GM19240 (cell line): ENCODE measurements around the gene OR6J1.
"Not testable (repeated sequence)": the region's sequence is repeated elsewhere in the genome, so short reads cannot be mapped to it uniquely, and the experiment has no call there.

ENCODE experiments used
- DNase-seq: peaks from one replicate; pipeline ENCODE4 v3.0.0; 2011; ENCODE audit warnings: low spot score; ENCODE audit not compliant: insufficient read length

OR6J1 gene

DNA sequence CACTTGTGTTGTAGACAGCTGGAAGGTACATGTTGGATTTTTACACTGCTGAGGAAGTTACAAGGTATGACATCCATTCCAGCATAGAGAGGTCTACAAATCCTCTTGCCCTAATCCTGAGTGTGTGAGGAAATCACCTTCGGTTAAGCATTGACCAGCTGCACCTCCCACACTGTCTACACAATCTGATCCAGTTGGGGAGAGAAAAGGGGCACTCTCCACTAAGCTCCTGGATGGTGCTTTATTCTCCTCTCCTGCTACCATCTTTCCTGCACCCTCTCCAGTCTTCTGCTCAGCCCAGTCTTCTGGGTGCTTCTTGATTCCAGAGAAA lies at the start of gene OR6J1:
OR6J1 (minus strand) TSS at position 48 of the 331 bp plus-strand sequence. CDS start 9,541 bp downstream, outside the sequence.
- no peak for DNase-seq

DNA sequence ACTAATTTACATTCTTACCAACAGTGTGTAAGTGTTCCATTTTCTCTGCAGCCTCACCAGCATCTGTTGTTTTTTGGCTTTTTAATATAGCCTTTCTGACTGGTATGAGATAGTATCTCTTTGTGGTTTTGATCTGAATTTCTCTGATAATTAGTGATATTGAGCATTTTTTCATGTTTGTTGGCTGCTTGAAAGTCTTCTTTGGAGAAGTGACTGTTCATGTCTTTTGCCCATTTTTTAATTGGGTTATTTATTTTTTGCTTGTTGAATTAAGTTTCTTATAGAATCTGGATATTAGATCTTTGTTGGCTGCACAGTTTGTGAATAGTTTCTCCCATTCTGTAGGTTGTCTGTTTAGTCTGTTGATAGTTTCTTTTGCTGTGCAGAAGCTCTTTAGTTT lies 48.0 kb upstream of the OR6J1 start:
- no peak for DNase-seq

DNA sequence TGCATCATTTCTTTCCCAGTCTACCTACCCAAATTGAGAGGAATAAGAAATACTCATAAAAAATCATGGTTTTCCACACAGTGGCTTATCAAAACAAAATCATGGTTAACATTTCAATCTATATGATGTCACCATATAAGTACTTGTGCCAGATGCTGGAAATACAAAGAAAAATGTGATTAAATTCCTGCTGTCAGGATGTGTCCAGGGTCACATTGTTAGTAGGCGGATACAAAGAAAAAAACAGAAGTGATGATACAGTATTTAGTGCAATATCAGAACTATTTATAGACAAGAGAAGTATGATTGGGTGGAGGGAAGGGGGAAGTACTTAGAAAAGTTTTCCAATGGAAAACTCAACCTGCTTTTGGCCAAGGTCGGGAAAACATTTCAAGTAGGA lies 47.0 kb upstream of the OR6J1 start:
- DNase-seq = no peak

DNA sequence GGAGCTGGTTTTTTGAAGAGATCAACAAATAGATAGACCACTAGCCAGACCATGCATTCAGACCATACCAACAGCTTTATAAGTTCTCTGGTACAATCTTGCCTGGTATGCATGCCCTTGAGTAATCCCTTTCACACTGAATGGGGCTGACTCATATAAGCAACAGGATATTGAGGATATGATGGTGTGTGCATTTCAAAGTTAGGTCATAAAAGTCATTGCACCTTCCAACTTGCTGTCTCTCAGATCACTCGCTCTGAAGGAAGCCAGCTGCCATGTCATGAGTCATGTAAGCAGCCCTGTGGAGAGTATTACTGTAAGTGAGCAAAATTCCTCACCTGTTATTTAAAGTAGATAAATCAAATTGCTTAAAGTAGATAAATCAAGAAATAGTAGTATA lies 45.0 kb upstream of the OR6J1 start:
- DNase-seq = no peak

DNA sequence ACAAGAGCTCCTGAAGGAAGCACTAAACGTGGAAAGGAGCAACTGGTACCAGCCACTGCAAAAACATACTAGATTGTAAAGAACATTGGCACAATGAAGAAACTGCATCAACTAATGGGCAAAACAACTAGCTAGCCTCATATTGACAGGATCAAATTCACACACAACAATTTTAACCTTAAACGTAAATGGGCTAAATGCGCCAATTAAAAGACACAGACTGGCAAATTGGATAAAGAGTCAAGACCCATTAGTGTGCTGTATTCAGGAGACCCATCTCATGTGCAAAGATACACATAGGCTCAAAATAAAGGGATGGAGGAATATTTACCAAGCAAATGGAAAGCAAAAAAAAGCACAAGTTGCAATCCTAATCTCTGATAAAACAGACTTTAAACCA lies 43.8 kb upstream of the OR6J1 start:
- not testable (repeated sequence) for DNase-seq

DNA sequence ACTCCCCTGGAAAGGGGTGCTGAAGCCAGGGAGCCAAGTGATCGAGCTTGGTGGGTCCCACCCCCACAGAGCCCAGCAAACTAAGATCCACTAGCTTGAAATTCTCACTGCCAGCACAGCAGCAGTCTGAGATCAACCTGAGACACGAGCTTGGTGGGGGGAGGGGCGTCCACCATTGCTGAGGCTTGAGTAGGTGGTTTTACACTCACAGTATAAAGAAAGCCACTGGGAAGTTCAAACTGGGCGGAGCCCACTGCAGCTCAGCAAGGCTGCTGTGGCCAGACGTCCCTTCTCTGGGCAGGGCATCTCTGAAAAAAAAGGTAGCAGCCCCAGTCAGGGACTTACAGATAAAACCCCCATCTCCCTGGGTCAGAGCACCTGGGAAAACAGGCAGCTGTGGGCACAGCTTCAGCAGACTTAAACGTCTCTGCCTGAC lies 42.0 kb upstream of the OR6J1 start:
- not testable (repeated sequence) for DNase-seq

DNA sequence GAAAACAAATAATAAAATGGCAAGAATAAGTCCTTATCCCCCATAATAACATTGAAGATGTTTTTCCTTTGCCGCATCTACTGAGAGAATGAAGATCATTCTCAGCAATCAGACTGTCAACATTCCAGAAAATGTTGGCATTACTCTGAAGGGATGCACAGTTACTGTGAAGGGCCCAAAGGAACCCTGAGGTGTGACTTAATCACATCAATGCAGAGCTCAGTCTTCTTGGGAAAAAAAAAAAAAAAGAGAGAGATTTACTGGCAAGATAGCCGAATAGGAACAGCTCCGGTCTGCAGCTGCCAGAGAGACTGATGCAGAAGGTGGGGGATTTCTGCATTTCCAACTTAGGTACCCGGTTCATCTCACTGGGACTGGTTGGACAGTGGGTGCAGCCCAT lies 41.3 kb upstream of the OR6J1 start:
- DNase-seq = no peak

DNA sequence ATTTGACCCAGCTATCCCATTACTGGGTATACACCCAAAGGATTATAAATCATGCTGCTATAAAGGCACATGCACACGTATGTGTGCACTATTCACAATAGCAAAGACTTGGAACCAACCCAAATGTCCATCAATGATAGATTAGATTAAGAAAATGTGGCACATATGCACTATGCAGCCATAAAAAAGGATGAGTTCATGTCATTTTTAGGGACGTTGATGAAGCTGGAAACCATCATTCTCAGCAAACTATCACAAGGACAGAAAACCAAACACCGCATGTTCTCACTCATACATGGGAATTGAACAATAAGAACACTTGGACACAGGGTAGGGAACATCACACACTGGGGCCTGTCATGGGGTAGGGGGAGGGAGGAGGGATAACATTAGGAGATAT lies 39.3 kb upstream of the OR6J1 start:
- DNase-seq = not testable (repeated sequence)

DNA sequence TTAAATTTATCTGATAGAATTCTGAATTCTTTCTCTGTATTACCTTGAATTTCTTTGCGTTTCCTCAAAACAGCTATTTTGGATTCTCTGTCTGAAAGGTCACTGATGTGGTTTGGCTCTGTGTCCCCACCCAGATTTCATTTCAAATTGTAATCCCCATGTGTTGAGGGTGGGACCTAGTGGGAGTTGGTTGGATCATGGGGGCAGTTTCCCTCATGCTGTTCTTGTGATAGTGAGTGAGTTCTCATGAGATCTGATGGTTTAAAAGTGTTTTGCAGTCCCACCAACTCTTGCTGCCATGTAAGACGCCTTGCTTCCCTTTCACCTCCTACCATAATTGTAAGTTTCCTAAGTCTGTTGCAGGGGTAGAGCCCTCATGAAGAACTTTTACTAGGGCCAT lies 34.1 kb upstream of the OR6J1 start:
- no peak for DNase-seq

DNA sequence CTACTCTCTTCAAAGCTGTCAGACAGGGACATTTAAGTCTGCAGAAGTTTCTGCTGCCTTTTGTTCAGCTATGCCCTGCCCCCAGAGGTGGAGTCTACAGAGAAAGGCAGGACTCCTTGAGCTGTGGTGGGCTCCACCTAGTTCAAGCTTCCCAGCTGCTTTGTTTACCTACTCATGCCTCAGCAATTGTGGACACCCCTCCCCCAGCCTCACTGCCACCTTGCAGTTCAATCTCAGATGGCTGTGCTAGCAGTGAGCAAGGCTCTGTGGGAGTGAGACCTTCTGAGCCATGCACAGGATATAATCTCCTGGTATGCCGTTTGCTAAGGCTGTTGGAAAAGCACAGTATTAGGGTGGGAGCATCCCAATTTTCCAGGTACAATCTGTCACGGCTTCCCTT lies 33.4 kb upstream of the OR6J1 start:
- DNase-seq = not testable (repeated sequence)

DNA sequence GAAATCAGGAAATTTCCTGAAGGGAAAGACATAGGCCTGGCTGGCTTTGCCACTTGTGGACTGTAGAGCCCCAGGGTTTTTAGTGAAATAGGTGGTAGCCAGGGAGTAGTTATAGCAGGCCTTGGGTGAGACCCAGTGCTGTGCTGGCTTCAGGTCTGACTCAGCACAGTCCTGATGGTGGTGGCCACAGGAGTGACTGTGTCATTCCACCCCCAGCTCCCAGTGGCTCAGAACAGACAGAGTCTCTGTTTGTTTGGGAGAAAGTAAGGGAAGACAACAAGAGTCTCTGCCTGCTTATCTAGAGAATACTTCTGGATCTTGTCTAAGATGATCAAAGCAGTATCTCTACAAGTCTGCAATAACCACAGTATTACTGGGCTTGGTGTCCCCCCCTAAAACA lies 27.5 kb upstream of the OR6J1 start:
- DNase-seq = no peak

DNA sequence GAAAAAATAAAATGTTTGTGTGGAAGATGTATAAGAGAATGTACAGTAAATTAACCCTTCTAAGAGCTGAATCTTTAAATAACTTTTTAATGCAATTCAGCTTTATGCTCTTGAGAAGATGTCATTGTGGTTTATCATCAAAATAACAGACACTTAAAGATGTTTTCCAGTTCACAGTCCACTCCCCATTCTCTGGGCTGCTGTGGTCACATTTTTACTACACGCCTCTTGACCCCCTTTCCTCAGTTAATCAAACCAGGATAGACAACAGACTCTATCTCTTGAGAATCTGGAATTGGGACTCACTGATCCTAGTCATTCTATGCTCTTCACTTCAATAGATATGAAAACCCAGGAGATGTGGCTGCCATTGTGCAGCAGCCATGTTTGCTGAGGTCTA lies 24.7 kb upstream of the OR6J1 start:
- DNase-seq = no peak

DNA sequence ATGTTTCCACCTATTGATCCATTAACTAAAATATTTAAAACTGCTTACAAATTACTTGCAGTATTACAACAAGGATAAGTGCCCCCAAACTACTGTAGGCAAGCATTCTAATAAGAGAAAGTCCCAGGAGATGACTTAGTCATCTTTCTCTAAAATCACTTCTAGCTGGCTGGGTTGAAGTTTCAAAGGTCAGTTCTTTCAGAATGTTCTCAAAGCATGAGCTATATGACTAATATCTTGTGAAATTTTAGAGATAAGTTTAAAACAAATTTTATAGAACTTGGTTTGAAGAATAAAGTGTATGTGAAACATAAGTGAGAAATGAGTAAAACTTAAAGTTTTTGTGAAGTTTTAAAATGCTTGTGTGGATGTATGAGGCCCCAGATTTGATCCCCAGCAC lies 24.3 kb upstream of the OR6J1 start:
- DNase-seq = no peak

DNA sequence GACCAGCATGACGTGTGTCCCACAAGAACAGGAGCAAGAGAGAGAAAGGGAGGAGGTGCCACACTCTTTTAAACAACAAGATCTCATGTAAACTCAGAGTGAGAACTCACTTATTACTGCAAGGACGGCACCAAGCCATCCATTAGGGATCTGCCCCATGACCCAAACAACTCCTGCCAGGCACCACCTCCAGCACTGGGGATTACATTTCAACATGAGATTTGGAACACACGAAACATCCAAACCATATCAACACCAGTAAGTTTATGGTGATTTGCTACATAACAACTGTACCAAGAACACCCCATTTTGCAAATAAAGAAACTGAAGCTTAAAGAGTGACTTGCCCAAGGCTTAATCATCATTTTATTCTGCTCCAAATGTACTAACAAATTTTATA lies 23.7 kb upstream of the OR6J1 start:
- DNase-seq = no peak

DNA sequence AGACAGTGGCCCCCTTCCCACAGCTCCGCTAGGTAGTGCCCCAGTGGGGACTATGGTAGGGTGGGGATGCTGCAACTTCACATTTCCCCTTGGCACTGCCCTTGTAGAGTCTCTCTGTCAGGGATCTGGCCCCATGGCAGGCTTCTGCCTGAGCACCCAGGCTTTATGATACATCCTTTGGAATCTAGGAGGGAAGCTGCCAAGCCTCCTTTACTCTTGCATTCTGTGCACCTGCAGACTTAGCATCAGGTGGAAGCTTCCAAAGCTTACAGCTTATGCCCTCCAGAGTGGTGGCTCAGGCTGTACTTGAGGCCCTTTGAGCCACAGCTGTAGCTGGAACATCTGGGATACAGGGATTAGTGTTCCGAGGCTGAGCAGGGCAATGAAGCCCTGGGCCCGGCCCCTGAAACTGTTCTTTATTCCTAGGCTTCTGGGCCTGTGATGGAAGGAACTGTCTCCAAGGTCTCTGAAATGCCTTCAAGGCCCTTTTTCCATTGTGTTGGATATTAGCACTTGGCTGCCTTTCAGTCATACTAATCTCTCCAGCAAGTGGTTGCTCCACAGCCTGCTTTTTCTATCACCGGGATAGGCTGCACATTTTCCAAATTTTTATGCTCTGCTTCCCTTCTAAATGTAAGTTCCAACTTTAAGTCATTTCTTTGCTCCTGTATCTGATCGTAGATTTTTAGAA lies 22.2 kb upstream of the OR6J1 start:
- no peak for DNase-seq

DNA sequence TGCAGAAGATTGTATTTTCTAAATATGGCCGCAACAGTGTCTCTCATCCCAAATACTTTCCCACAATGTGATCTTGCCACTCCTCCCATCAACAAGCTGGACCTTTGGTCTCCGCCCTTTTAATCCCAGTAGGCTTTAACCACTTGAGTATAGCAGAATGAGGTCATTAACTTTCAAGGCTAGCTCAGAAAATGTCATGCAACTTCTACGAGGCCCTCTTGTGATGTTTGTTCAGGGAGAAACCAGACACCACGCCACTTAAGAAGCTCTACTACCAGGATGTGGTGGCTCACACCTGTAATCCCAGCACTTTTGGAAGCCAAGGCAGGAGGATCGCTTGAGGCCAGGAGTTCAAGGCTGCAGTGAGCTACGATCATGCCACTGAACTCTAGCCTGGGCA lies 20.1 kb upstream of the OR6J1 start:
- no peak for DNase-seq

DNA sequence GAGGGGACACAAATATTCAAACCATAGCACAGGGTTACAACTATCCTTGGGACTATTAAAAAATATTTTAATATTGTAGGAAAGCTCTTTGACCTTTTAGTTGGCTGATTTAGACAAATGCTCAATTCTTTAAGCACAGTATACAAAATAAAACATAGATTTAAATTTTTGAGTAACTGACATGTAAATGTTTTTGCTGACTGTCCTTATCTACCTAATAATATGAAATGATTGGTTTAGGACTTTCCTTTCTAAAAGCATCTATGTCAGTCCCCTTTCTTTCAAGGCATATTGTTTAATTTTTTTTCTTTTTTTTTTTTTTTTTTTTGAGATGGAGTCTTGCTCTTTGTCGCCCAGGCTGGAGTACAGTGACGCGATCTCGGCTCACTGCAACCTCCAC lies 16.5 kb upstream of the OR6J1 start:
- DNase-seq = no peak

DNA sequence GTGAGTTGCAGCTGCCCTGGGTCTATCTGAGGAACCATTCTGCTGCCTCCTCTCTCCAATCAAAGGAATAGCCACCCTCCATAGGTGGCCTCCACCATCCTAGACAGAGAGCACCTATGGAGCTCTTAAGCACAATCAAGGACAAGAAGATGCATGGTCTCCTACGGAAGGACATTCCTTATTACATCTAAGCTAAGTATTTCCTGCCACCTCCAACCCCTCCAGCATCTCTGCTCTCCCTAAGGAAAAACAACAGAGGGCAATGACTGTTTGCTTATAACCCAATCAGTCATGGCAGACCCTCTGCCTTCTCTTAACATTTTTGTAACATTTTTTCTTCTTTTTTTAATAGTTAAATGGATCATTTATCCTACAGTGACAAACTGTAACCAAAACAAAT lies 14.8 kb upstream of the OR6J1 start:
- no peak for DNase-seq

DNA sequence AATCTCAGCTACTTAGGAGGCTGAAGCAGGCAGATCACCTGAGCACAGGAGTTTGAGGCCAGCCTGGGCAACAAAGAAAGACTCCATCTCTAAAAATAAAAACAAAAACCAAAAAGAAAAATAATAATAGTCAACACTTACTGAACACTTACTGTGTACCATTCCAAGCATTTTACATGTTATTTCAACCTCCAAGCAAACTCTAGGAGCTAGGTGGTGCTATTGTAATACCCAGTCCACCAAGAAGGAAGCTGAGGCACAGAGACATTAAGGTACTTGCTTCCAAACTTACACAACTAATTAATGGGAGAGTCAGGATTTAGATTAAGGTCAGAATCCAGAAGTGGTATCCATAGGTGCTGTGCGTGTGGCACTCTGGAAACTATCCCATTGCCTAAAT lies 13.7 kb upstream of the OR6J1 start:
- no peak for DNase-seq

DNA sequence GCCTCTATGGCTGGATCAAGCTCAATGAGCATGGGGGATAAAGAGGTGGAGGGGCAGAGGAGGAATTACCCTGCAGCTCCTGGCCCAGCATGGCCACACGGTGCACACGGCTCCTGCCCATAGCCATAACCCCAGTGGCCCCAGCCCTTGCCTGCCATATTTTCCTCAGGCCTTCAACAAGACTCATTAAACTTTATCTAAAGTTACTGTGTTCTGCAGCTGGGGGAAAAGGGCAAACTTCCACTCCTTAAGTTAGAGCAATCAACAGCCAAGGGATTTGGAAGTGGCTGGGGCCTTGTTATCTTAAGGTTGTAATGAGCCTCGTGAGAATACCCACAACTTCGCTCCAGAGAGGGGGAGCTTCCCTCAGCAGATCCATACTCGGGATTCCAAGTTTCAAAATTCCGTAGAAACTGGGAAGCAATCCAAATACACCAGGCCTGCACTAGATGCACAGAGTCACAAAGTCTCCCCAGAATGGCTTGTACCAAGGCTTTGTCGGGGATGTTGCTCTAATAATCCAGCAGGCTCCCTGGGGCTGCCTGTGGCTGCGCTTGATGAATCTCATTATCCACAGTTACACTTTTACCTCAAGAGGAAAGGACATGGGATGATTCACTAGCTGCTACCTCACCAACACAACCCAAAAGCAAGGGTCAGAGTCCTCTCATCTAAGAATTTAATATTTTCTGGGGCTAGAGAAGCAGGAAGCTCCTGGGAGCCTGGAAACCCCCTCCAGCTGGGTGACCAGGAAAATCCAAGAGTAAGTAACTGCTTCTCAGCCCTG lies 13.0 kb upstream of the OR6J1 start:
- DNase-seq = no peak

DNA sequence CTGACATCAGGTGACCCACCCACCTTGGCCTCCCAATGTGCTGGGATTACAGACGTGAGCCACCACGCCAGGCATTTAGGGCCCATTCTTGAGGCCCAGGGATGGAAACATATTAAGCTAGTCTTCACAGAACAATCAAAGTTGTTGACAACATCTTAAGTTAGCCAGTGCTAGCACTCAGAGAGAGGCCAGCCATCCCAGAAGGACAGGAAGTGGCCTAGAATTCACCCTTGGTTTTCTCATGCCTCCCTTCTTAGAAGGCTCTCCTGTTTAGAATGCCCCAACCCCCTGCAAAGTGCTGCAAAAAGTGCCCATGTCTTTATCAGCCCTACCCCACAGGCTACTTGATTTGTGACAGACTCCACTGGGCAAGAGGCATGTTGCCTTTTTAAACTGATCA lies 12.1 kb upstream of the OR6J1 start:
- DNase-seq = no peak

DNA sequence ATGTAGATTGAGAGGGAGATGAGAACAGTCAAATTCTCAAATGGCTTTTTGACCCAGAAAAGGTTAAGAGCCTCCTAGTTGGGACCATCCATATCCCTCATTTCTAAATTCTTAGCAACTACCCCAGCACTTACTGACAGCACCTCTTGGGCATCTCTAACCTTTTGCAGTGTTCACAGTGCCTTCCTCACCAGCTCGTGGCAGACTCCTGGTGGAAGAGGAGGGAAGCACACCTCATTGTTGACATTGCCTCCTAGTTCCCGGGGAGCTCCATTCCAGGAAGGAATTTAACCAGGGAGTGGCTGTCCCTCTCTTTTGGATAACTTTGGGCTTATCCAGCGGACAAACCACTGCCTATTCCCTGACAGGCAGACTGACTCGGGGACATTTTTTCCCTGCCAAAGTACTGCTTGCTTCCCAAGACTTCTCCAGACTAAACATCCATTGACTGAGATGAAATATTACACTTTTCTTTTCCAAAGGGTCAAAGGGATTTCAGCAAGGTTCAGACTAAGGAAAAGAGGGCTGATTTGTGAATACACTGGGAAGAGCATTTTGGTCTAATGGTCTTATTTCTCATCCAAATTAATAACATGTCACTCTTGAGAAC lies 9.0 kb upstream of the OR6J1 start:
- peak; percentile 38 for DNase-seq

DNA sequence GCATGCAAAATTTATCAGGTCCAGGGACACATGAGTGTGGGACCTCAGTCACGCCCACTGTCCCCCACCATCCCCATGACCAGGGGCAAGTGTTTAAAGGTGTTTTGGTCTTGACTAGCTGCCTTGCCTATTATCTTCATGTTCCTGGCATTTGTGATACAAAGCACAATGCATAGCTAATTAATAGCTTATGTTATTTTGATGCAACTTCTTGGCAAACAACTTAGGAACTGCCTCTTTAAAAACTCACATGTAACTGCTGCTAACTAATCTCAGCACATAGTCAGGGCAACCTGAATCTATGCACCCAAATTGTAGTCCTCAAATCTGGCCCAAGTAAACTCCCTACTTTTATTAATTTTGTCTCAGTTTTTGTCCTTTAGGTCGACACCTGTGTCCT lies 7.4 kb upstream of the OR6J1 start:
- no peak for DNase-seq
